ENCODE measurements around the gene IPP. TPM values are rescaled to one million over a fixed set of nuclear protein-coding genes. Genes with fewer than 3 reads are reported as not detected.
"Not testable (repeated sequence)": the region's sequence is repeated elsewhere in the genome, so short reads cannot be mapped to it uniquely, and the experiment has no call there.

Gene IPP
- total RNA-seq, 2 donors from 2014 or later = 11.3 to 13.1 TPM

- DNase-seq (ENCODE audit: low spot score); intact Hi-C loops (cut with DNase I): not testable (repeated sequence)
Observed at GRCh38 chr1:45751039-45751838, 786 bp upstream of the IPP start.

GRCh38 chr1:45746922-45747321 lies 3.5 kb downstream of the IPP start:
- DNase-seq (ENCODE audit: low spot score) = no peak
- intact Hi-C loops (cut with DNase I) = no loop called here

GRCh38 chr1:45739641-45740156 lies 10.8 kb downstream of the IPP start:
- DNase-seq (ENCODE audit: low spot score); intact Hi-C loops (cut with DNase I): not testable (repeated sequence)

- no peak for DNase-seq (ENCODE audit: low spot score)
- intact Hi-C loops (cut with DNase I) = no loop called here
Observed at GRCh38 chr1:45739137-45739536, 11.3 kb downstream of the IPP start.

GRCh38 chr1:45730780-45731319 lies 19.6 kb downstream of the IPP start:
- intact Hi-C loops (cut with DNase I) = no loop called here
- DNase-seq (ENCODE audit: low spot score) = no peak

GRCh38 chr1:45730075-45730779 lies 20.2 kb downstream of the IPP start:
- DNase-seq (ENCODE audit: low spot score) = no peak
- intact Hi-C loops (cut with DNase I) = no loop called here

GRCh38 chr1:45726007-45726406 lies 24.4 kb downstream of the IPP start:
- DNase-seq (ENCODE audit: low spot score); intact Hi-C loops (cut with DNase I): not testable (repeated sequence)

GRCh38 chr1:45723248-45723930 lies 27.1 kb downstream of the IPP start:
- DNase-seq (ENCODE audit: low spot score) = no peak
- intact Hi-C loops (cut with DNase I) = no loop called here

- DNase-seq (ENCODE audit: low spot score) = no peak
- intact Hi-C loops (cut with DNase I) = no loop called here
Observed at GRCh38 chr1:45722809-45723208, 27.6 kb downstream of the IPP start.

GRCh38 chr1:45721207-45721606 lies 29.2 kb downstream of the IPP start:
- intact Hi-C loops (cut with DNase I) = no loop called here
- DNase-seq (ENCODE audit: low spot score) = no peak

GRCh38 chr1:45718289-45718688 lies 32.2 kb downstream of the IPP start:
- no peak for DNase-seq (ENCODE audit: low spot score)
- intact Hi-C loops (cut with DNase I) = no loop called here

- DNase-seq (ENCODE audit: low spot score); intact Hi-C loops (cut with DNase I): not testable (repeated sequence)
Observed at GRCh38 chr1:45717386-45717785, 33.1 kb downstream of the IPP start.

GRCh38 chr1:45716700-45717099 lies 33.8 kb downstream of the IPP start:
- intact Hi-C loops (cut with DNase I) = no loop called here
- no peak for DNase-seq (ENCODE audit: low spot score)

- no peak for DNase-seq (ENCODE audit: low spot score)
- intact Hi-C loops (cut with DNase I) = no loop called here
Observed at GRCh38 chr1:45713711-45714110, 36.7 kb downstream of the IPP start.

GRCh38 chr1:45704637-45705036 lies 45.8 kb downstream of the IPP start:
- no peak for DNase-seq (ENCODE audit: low spot score)
- intact Hi-C loops (cut with DNase I) = no loop called here

GRCh38 chr1:45694823-45695222 lies 55.6 kb downstream of the IPP start:
- intact Hi-C loops (cut with DNase I) = no loop called here
- no peak for DNase-seq (ENCODE audit: low spot score)

GRCh38 chr1:45693811-45694210 lies 56.6 kb downstream of the IPP start:
- DNase-seq (ENCODE audit: low spot score); intact Hi-C loops (cut with DNase I): not testable (repeated sequence)

GRCh38 chr1:45687754-45688740 lies 62.4 kb downstream of the IPP start, which contains the start of gene TMEM69:
Gene TMEM69 (plus strand): TSS chr1:45688181. CDS start chr1:45691069, 2,888 bp downstream.
- intact Hi-C loops (cut with DNase I) = no loop called here
- DNase-seq (ENCODE audit: low spot score) = peak; percentile 85
